Neuron (in vitro differentiated cells): ENCODE results near the gene TMEM132E.

Source experiments
- H2AFZ ChIP-seq: one replicate; pipeline ENCODE4 v1.6.1; 2013; ENCODE audit warnings: low read depth, mild to moderate bottlenecking, inconsistent platforms, low read length, moderate library complexity
- H3K27me3 ChIP-seq: one replicate; pipeline ENCODE4 v1.6.1; 2013; ENCODE audit warnings: low read length; ENCODE audit not compliant: insufficient read depth
- H3K36me3 ChIP-seq: one replicate; pipeline ENCODE4 v1.6.1; 2013; ENCODE audit warnings: low read length; ENCODE audit not compliant: insufficient read depth
- H3K4me1 ChIP-seq: one replicate; pipeline ENCODE4 v1.6.1; 2013; ENCODE audit warnings: low read length; ENCODE audit not compliant: insufficient read depth
- H3K4me3 ChIP-seq: 2 replicates; pipeline ENCODE4 v1.5.1; 2013; ENCODE audit warnings: mild to moderate bottlenecking, low read length, moderate library complexity
- H3K9me3 ChIP-seq: one replicate; pipeline ENCODE4 v1.6.1; 2013; ENCODE audit warnings: low read length

TMEM132E gene

DNA sequence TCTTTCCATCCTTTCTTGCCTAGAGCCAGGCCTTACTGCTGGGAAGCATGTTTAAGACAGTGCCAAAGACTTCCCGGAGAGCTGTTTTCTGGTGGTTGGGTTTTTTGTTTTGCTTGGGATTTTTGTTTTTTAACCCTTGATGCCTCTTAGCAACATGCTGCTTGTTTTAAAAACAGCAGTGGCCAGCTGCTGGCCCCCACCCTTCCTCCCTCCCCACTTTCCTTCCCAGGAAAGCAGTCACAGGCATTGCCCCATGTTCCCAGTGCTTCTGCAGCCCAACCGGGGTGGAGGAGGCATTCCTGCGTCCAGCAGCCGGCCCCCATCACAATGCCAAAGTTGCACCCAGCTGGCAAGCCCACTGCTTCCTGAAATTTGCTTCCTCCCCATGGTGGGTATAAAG, 12.6 kb downstream of the TMEM132E start:
- Histone ChIP-seq H3K4me1 (no peaks in the 10 kb centered on the region), H3K27me3 (peaks cover 15% of the 10 kb centered on the region), H2AFZ (no peak overlapping the region), H3K4me3 (no peak overlapping the region), H3K9me3 (no peaks in the 10 kb centered on the region), H3K36me3 (no peaks in the 10 kb centered on the region)

DNA sequence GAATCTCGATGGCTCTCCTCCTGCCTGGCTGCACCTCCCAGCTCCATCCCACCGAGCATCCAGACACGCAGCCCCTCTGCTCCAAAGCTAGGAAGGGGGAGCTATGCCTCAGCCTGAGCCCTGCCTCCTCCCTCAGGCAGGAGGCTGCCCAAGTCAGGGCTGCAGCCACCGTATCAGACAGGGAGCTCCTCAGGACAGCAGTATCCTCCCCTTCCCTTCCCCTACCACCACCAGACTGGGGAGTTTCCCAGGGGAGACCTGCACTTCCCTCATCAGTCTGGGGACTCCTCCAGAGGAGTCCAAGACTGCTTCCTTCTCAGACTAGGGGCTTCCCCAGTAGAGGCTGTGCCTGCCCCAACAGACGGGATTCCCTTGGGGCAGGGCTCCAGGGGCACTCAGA, 17.5 kb downstream of the TMEM132E start:
- H3K36me3 ChIP-seq: no peaks in the 10 kb centered on the region
- H3K4me1 ChIP-seq: no peaks in the 10 kb centered on the region
- H3K27me3 ChIP-seq: no peaks in the 10 kb centered on the region

GRCh38 chr17:34598161-34598776, 18.9 kb downstream of the TMEM132E start:
- Histone ChIP-seq H3K27me3 (no peaks in the 10 kb centered on the region), H3K4me3 (no peak overlapping the region)

More for the DNA sequence above, 17.5 kb downstream of the TMEM132E start:
- Histone ChIP-seq H2AFZ (no peak overlapping the region), H3K9me3 (no peaks in the 10 kb centered on the region), H3K4me3 (no peak overlapping the region)

GRCh38 chr17:34601416-34601815, 22.0 kb downstream of the TMEM132E start:
- Histone ChIP-seq H3K36me3 (no peaks in the 10 kb centered on the region), H3K4me3 (no peak overlapping the region), H3K9me3 (no peaks in the 10 kb centered on the region), H3K27me3 (no peaks in the 10 kb centered on the region), H3K4me1 (no peaks in the 10 kb centered on the region), H2AFZ (no peak overlapping the region)

More at GRCh38 chr17:34598161-34598776, 18.9 kb downstream of the TMEM132E start:
- Histone ChIP-seq H3K36me3 (no peaks in the 10 kb centered on the region), H2AFZ (no peak overlapping the region), H3K4me1 (no peaks in the 10 kb centered on the region), H3K9me3 (no peaks in the 10 kb centered on the region)

DNA sequence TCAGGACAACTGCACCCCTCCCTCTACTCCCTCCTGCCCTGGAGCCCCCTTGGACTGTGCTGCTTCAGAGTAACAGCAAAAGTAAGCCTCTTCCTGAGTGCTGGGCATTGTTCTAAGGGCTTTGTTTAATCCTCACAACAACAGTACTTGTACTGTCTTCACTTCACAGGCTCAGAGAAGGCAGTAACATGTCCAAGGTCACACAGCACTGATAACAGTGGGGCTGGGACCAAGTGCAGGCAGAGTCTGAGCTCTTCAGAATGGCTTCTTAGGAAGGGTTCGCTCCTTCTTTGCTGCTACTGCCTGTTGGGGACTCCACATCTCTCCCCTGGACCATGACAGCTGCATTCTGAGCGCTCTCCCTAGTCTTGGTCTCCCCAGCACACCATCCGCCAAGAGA, 24.6 kb downstream of the TMEM132E start:
- Histone ChIP-seq H2AFZ (no peak overlapping the region), H3K9me3 (no peaks in the 10 kb centered on the region), H3K4me3 (no peak overlapping the region), H3K4me1 (no peaks in the 10 kb centered on the region), H3K36me3 (no peaks in the 10 kb centered on the region), H3K27me3 (no peaks in the 10 kb centered on the region)

DNA sequence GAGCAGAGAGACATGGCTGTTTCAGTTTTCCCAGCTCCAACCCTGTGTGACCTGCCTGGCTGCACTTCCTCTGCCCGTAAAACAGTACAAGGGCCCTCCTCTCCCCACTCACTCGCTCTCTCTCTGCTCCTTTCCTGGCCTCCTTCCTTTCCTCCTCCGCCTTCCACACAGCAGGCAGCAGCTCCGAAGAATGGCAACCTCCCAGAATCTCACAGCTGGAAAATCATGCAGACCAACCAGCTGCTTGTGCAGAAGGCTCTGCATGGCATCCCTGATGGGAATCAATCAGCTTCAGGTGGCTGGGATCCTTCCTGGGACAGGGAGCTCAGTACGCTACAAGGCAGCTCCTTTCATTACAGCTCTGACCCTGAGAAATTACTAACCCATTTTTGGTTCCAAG, 27.4 kb downstream of the TMEM132E start:
- no peaks in the 10 kb centered on the region for H3K4me1 ChIP-seq
- no peaks in the 10 kb centered on the region for H3K9me3 ChIP-seq
- H3K27me3 ChIP-seq: no peaks in the 10 kb centered on the region
- H2AFZ ChIP-seq: no peak overlapping the region
- no peak overlapping the region for H3K4me3 ChIP-seq
- no peaks in the 10 kb centered on the region for H3K36me3 ChIP-seq

- H3K27me3 ChIP-seq: no peaks in the 10 kb centered on the region
- H2AFZ ChIP-seq: no peak overlapping the region
- no peaks in the 10 kb centered on the region for H3K4me1 ChIP-seq
- H3K9me3 ChIP-seq: no peaks in the 10 kb centered on the region
- H3K36me3 ChIP-seq: no peaks in the 10 kb centered on the region
- no peak overlapping the region for H3K4me3 ChIP-seq
Measured at GRCh38 chr17:34607917-34608316, 28.5 kb downstream of the TMEM132E start.

GRCh38 chr17:34609210-34609609, 29.8 kb downstream of the TMEM132E start:
- Histone ChIP-seq H3K4me3 (no peak overlapping the region), H3K9me3 (no peaks in the 10 kb centered on the region), H3K27me3 (no peaks in the 10 kb centered on the region), H3K4me1 (no peaks in the 10 kb centered on the region), H2AFZ (no peak overlapping the region), H3K36me3 (no peaks in the 10 kb centered on the region)

DNA sequence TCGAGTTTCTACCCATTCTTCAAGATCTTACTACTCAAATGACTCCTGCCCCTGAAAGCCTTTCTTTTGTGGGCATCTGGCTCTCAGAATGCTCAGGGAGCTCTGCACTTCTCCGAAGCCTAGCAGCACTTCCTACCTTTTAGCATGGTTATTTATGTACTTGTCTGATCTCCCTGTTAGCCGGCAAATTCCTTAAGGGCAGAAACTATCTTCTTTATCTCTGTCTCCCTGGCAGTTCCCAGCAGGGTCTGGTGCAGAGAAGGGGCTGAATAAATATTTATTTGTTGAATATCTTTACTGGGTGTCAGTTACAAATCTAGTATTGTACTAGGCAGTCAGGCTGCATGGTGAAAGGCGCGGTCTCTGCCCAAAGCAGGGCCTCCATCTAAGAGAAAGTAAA, 30.7 kb downstream of the TMEM132E start:
- Histone ChIP-seq H3K4me1 (no peaks in the 10 kb centered on the region), H3K4me3 (no peak overlapping the region), H3K36me3 (no peaks in the 10 kb centered on the region), H3K27me3 (no peaks in the 10 kb centered on the region), H3K9me3 (no peaks in the 10 kb centered on the region), H2AFZ (no peak overlapping the region)

DNA sequence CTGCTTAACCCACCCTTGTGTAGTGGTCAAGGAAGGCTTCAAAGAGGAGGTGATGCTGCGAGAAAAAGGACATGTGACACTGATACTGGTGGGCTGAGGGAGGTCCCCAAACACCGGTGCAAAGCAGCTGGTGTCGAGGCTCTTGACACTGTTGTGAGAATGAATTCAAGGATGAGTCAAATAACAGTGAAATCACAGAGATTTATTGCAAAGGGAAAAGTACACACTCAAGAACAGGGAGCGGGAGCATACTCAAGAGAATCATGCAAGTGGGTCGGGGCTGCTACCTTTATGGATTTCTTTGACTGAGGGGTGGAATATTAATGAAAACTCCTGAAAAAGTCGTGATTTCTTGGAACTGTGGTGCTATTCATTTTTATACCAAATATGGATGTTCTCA, 31.1 kb downstream of the TMEM132E start:
- no peaks in the 10 kb centered on the region for H3K9me3 ChIP-seq
- H2AFZ ChIP-seq: no peak overlapping the region
- H3K27me3 ChIP-seq: no peaks in the 10 kb centered on the region
- no peaks in the 10 kb centered on the region for H3K4me1 ChIP-seq
- H3K36me3 ChIP-seq: no peaks in the 10 kb centered on the region
- no peak overlapping the region for H3K4me3 ChIP-seq

GRCh38 chr17:34613064-34614019, 34.0 kb downstream of the TMEM132E start:
- no peaks in the 10 kb centered on the region for H3K27me3 ChIP-seq
- H3K9me3 ChIP-seq: no peaks in the 10 kb centered on the region
- no peaks in the 10 kb centered on the region for H3K36me3 ChIP-seq
- H3K4me1 ChIP-seq: no peaks in the 10 kb centered on the region
- no peak overlapping the region for H2AFZ ChIP-seq
- no peak overlapping the region for H3K4me3 ChIP-seq

DNA sequence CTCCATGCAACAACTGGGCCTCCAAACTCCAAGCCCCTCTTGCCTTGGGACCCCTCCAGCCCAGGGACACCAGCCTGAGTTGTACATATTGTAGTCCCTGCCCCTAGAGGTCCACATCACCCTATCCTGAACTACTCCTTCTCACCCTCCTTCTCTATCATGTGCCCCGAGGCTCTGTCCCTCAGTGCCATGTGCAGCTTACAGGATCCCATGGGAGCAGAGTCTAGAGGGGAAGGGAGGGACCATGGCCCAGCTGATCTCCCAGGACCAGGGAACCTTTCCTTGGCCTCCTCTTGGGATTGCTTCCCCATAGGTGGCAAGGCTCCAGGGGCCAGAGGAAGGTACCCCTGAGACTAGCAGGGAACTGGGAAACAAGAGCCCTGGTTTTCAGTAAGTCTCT, 35.3 kb downstream of the TMEM132E start:
- H3K4me3 ChIP-seq: no peak overlapping the region
- no peaks in the 10 kb centered on the region for H3K9me3 ChIP-seq
- no peaks in the 10 kb centered on the region for H3K36me3 ChIP-seq
- H3K27me3 ChIP-seq: no peaks in the 10 kb centered on the region
- H2AFZ ChIP-seq: no peak overlapping the region
- H3K4me1 ChIP-seq: no peaks in the 10 kb centered on the region

DNA sequence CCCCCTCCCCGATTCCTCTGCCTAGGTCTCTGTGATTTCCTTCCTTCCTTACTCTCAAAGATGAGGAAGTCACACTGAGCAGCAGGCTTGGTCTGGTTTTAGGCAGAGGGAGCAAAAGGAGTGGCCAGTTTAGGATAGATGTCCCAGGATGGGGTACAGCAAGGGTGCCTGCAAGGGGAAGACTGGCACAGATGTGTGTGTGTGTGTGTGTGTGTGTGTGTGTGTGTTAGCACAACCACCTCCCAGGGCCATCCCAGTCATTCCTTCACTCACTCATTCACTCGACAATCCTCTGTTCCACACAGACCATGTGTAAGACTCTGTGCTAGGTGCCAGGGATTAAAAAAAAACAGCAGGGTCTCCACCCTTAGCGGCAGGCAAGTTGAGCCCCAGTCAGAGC, 35.9 kb downstream of the TMEM132E start:
- H2AFZ ChIP-seq: no peak overlapping the region
- H3K36me3 ChIP-seq: no peaks in the 10 kb centered on the region
- H3K4me1 ChIP-seq: no peaks in the 10 kb centered on the region
- no peak overlapping the region for H3K4me3 ChIP-seq
- H3K27me3 ChIP-seq: no peaks in the 10 kb centered on the region
- no peaks in the 10 kb centered on the region for H3K9me3 ChIP-seq
